ENCODE results near the gene TMEFF2.

- TF ChIP-seq CTCF (conservative IDR thresholded peaks at IDR 0.05; ENCODE audit: low read depth in 2 of 2) (no peak), POLR2AphosphoS5 (IDR thresholded peaks at IDR 0.05; ENCODE audit: low read depth) (no peak), REST (IDR thresholded peaks at IDR 0.05; ENCODE audit: unreplicated experiment) (no peak), CREB1 (CRISPR knock-in tag; IDR thresholded peaks at IDR 0.05; ENCODE audit: low read depth) (no peak), EZH2phosphoT487 (IDR thresholded peaks at IDR 0.05; ENCODE audit: unreplicated experiment) (no peak), EZH2 (IDR thresholded peaks at IDR 0.05; ENCODE audit: low read depth, unreplicated experiment) (no peak), ETS1 (IDR thresholded peaks at IDR 0.05) (no peak), JUNB (IDR thresholded peaks at IDR 0.05; ENCODE audit: unreplicated experiment) (no peak)
These were observed 66.1 kb downstream of the TMEFF2 start for GRCh38 chr2:192128655-192129054.
